Panc1 (cell line): ENCODE measurements around the gene UBAP2L. TPM values are rescaled to one million over a fixed set of nuclear protein-coding genes. Genes with fewer than 3 reads are reported as not detected.

Experiments used
- ATAC-seq: fragments of 200-7000 bp; cut with Tn5 transposase; 2 replicates; pipeline ENCODE4 v1.9.1; 2020; ENCODE audit warnings: mild to moderate bottlenecking, moderate library complexity
- BruUV-seq: library from RNA; stranded (reverse); fragments of 400-500 nt; replicated peaks from 2 replicates; lab custom pipeline; 2021; lab: Mats Ljungman, UMichigan
- CTCF ChIA-PET: fragments of 300-600 bp; sonication (Branson Sonifier 250); formaldehyde crosslinking; loops from one replicate; lab custom pipeline; 2022; ENCODE audit warnings: antibody characterized with exemption; lab: Charles Lee
- POLR2A ChIA-PET: fragments of 300-600 bp; sonication (Branson Sonifier 250); formaldehyde crosslinking; loops from one replicate; lab custom pipeline; 2022; ENCODE audit warnings: antibody characterized with exemption; lab: Charles Lee
- DNase-seq: peaks from one replicate; pipeline ENCODE4 v3.0.0-alpha.2; 2010; ENCODE audit warnings: low read depth, low spot score
- H3K27ac ChIP-seq: 2 replicates; pipeline ENCODE4 v1.5.1; 2011; ENCODE audit warnings: mild to moderate bottlenecking, low read length, inconsistent platforms
- H3K27me3 ChIP-seq: fragments of 200-500 bp; sonication (Bioruptor generic); 2 replicates; pipeline ENCODE4 v1.6.0; 2014; ENCODE audit warnings: low read length, inconsistent platforms; ENCODE audit not compliant: control insufficient read depth, insufficient read depth
- H3K36me3 ChIP-seq: fragments of 200-500 bp; sonication (Bioruptor generic); 2 replicates; pipeline ENCODE4 v1.5.1; 2014; ENCODE audit warnings: inconsistent platforms, mild to moderate bottlenecking, low read length, moderate library complexity; ENCODE audit not compliant: control insufficient read depth, insufficient read depth
- H3K4me1 ChIP-seq: 2 replicates; pipeline ENCODE4 v1.5.1; 2011; ENCODE audit warnings: inconsistent platforms, mild to moderate bottlenecking, low read length, moderate library complexity; ENCODE audit not compliant: control insufficient read depth, insufficient read depth
- H3K4me3 ChIP-seq, 2 experiments: 2 replicates each; pipeline ENCODE4 v1.5.1; 2011 to 2012; ENCODE audit warnings: low read depth in 2 of 2, low read length in 2 of 2, mild to moderate bottlenecking in 2 of 2, inconsistent platforms in 1 of 2, moderate library complexity in 1 of 2
- H3K9me3 ChIP-seq: fragments of 200-500 bp; sonication (Bioruptor generic); 2 replicates; pipeline ENCODE4 v1.5.1; 2014; ENCODE audit warnings: low read depth, mild to moderate bottlenecking, inconsistent platforms, low read length, moderate library complexity; ENCODE audit not compliant: control insufficient read depth, insufficient read depth
- CTCF ChIP-seq: fragments of 450-650 bp; IDR thresholded peaks from 2 replicates; pipeline ENCODE4 v1.5.1; 2017; ENCODE audit warnings: mild to moderate bottlenecking
- POLR2AphosphoS5 ChIP-seq: IDR thresholded peaks from 2 replicates; pipeline ENCODE4 v1.6.1; 2012; ENCODE audit warnings: mild to moderate bottlenecking, low read depth, low read length, moderate library complexity
- REST ChIP-seq, 2 experiments: IDR thresholded peaks; 2 replicates each; pipeline ENCODE4 v1.6.1; 2011 to 2012; ENCODE audit warnings: low read depth in 2 of 2, control low read depth in 1 of 2, low read length in 1 of 2, mild to moderate bottlenecking in 1 of 2, moderate library complexity in 1 of 2; ENCODE audit not compliant: insufficient read depth in 1 of 2
- SIN3A ChIP-seq: IDR thresholded peaks from 2 replicates; pipeline ENCODE4 v1.6.1; 2012; ENCODE audit warnings: low read depth, mild to moderate bottlenecking, low read length, moderate library complexity, borderline replicate concordance; ENCODE audit not compliant: insufficient read depth
- TCF7L2 ChIP-seq: IDR thresholded peaks from 2 replicates; pipeline ENCODE4 v1.6.1; 2011; ENCODE audit warnings: mild to moderate bottlenecking, low read depth, low read length, inconsistent platforms
- in situ Hi-C: cut with HindIII; loops from 2 replicates; pipeline ENCODE4 v1.10.0; 2016; ENCODE audit warnings: low sequenced_read_pairs, low pct_unique_long_range_greater_than_20kb
- intact Hi-C: fragments of 100-400 bp; cut with micrococcal nuclease; formaldehyde crosslinking; loops from one replicate; pipeline ENCODE4 v1.10.0; 2022; ENCODE audit not compliant: unreplicated experiment
- total RNA-seq: library from RNA; stranded (reverse); gene quantifications from one replicate; pipeline ENCODE4 v1.2.1, GENCODE V29; 2021; ENCODE audit not compliant: unreplicated experiment

Gene UBAP2L
- total RNA-seq, 1 experiment from 2014 or later = 227 TPM

- Histone ChIP-seq H3K4me1 (peaks cover 29% of the 10 kb centered on the region), H3K9me3 (no peaks in the 10 kb centered on the region), H3K4me3 (peak overlapping the region; percentile 89 to 92), H3K27me3 (no peaks in the 10 kb centered on the region), H3K27ac (peak overlapping the region; percentile 99), H3K36me3 (peaks cover 40% of the 10 kb centered on the region)
- in situ Hi-C loops (no loop called here), intact Hi-C loops (no loop called here)
- ChIA-PET CTCF (no interaction called here), POLR2A (interaction anchor here (0.6 kb wide), 1 partner anchor 200 kb away, joined by 5 read pairs; no protein-coding TSS in a partner anchor)
- BruUV-seq = no TSS peak
- no peak for DNase-seq
- peak; percentile 63 for ATAC-seq
- no peak for TF ChIP-seq TCF7L2
- no peak for TF ChIP-seq REST (IDR thresholded peaks at IDR 0.05; ENCODE audit: insufficient read depth in 1 of 2, low read depth in 2 of 2, low read length in 1 of 2)
These were observed 685 bp downstream of the UBAP2L start for GRCh38 chr1:154221278-154222001.

- CTCF ChIA-PET = no interaction called here
- Histone ChIP-seq H3K27me3 (no peaks in the 10 kb centered on the region), H3K4me1 (peaks cover 29% of the 10 kb centered on the region), H3K9me3 (no peaks in the 10 kb centered on the region), H3K27ac (peak overlapping the region; percentile 39; the same call in 1 of the 2 replicates), H3K36me3 (peaks cover 40% of the 10 kb centered on the region), H3K4me3 (peak overlapping the region; percentile 89 to 92)
- ATAC-seq (no peak), DNase-seq (no peak)
- TF ChIP-seq SIN3A (no peak), POLR2AphosphoS5 (no peak), TCF7L2 (no peak), CTCF (no peak), REST (IDR thresholded peaks at IDR 0.05; ENCODE audit: insufficient read depth in 1 of 2, low read depth in 2 of 2, low read length in 1 of 2) (no peak)
- intact Hi-C loops = no loop called here
- POLR2A ChIA-PET = interaction anchor here (0.6 kb wide), 1 partner anchor 18 kb away, joined by 5 read pairs; no protein-coding TSS in a partner anchor
- no TSS peak for BruUV-seq
- in situ Hi-C loops = no loop called here
These were observed 1.8 kb downstream of the UBAP2L start for GRCh38 chr1:154222518-154222917.
